Parathyroid adenoma (tissue), 2 donors: ENCODE results near the gene DNAH10.
A peak's percentile ranks its signal among the peaks of the same experiment; 100 is the strongest.

Experiments used
- H2AFZ ChIP-seq: fragments of 300-600 bp; sonication (generic); one replicate; pipeline ENCODE4 v1.7.0; 2017; ENCODE audit warnings: antibody characterized with exemption, mild to moderate bottlenecking
- H3K27ac ChIP-seq: fragments of 300-600 bp; sonication (generic); one replicate; pipeline ENCODE4 v1.7.0; 2017
- H3K27me3 ChIP-seq: fragments of 300-600 bp; sonication (generic); one replicate; pipeline ENCODE4 v1.7.0; 2017; ENCODE audit warnings: low read length; ENCODE audit not compliant: control insufficient read depth, insufficient read depth
- H3K36me3 ChIP-seq: fragments of 300-600 bp; sonication (generic); one replicate; pipeline ENCODE4 v1.7.0; 2017; ENCODE audit warnings: low read length; ENCODE audit not compliant: control insufficient read depth, insufficient read depth
- H3K4me1 ChIP-seq: fragments of 300-600 bp; sonication (generic); one replicate; pipeline ENCODE4 v1.7.0; 2017; ENCODE audit warnings: control low read depth
- H3K4me2 ChIP-seq: fragments of 300-600 bp; sonication (generic); one replicate; pipeline ENCODE4 v1.7.0; 2017; ENCODE audit warnings: low read length
- H3K4me3 ChIP-seq: fragments of 300-600 bp; sonication (generic); one replicate; pipeline ENCODE4 v1.7.0; 2017; ENCODE audit warnings: low read depth, low read length
- H3K79me2 ChIP-seq: fragments of 300-600 bp; sonication (generic); one replicate; pipeline ENCODE4 v1.7.0; 2017; ENCODE audit warnings: control low read depth
- H3K9ac ChIP-seq: fragments of 300-600 bp; sonication (generic); one replicate; pipeline ENCODE4 v1.7.0; 2017; ENCODE audit warnings: mild to moderate bottlenecking
- H3K9me3 ChIP-seq: fragments of 300-600 bp; sonication (generic); one replicate; pipeline ENCODE4 v1.7.0; 2017; ENCODE audit warnings: low read length; ENCODE audit not compliant: control insufficient read depth
- TF ChIP-seq, protein P1 (sequence below): fragments of 300-600 bp; sonication (generic); IDR thresholded peaks from one replicate; pipeline ENCODE4 v1.7.0; 2017; ENCODE audit warnings: antibody characterized with exemption, mild to moderate bottlenecking
- donor health status: primary hyperparathyroidism.

Gene DNAH10

DNA sequence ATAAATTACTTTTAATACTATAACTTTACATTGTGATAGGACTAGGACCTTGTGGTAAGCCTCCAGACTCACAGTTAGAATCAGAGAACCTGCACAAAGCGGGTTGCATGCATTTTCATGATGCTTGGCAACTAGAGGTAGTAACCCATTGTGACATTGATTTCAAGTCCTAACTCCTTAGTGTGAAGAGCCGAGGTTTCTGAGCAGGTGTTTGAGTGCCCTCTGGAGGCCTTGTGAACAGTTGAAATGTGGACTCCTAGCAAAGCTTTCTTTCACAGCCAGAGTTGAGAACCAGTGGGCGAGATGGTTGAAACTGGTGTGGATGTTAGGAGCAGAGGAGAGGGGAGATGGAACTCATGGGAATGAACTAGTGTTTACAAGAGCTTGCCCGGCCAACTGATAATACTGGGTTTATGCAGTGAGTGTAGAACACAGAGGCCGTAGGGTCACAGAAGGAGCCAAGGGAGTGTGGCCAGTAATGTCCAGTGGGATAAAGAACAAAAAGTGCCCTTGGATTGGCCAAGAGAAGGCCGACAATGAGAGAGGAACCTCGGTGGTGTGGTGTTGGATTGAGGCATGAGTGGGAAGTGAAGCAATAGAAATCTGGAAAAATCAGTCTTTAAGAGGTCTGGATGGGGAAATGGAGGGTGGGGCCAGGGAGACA is 221.9 kb downstream of the DNAH10 start:
- no peaks in the 10 kb centered on the region for H3K27me3 ChIP-seq
- H3K9me3 ChIP-seq, result no peaks in the 10 kb centered on the region
- no peak overlapping the region for H3K9ac ChIP-seq
- TF ChIP-seq, protein P1, sequence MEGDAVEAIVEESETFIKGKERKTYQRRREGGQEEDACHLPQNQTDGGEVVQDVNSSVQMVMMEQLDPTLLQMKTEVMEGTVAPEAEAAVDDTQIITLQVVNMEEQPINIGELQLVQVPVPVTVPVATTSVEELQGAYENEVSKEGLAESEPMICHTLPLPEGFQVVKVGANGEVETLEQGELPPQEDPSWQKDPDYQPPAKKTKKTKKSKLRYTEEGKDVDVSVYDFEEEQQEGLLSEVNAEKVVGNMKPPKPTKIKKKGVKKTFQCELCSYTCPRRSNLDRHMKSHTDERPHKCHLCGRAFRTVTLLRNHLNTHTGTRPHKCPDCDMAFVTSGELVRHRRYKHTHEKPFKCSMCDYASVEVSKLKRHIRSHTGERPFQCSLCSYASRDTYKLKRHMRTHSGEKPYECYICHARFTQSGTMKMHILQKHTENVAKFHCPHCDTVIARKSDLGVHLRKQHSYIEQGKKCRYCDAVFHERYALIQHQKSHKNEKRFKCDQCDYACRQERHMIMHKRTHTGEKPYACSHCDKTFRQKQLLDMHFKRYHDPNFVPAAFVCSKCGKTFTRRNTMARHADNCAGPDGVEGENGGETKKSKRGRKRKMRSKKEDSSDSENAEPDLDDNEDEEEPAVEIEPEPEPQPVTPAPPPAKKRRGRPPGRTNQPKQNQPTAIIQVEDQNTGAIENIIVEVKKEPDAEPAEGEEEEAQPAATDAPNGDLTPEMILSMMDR, result peak; percentile 67
- no peaks in the 10 kb centered on the region for H3K36me3 ChIP-seq
- no peak overlapping the region for H2AFZ ChIP-seq
- H3K4me3 ChIP-seq, result no peak overlapping the region
- H3K27ac ChIP-seq, result no peak overlapping the region
- peaks cover 66% of the 10 kb centered on the region for H3K79me2 ChIP-seq
- H3K4me2 ChIP-seq, result no peak overlapping the region
- H3K4me1 ChIP-seq, result peaks cover 11% of the 10 kb centered on the region

DNA sequence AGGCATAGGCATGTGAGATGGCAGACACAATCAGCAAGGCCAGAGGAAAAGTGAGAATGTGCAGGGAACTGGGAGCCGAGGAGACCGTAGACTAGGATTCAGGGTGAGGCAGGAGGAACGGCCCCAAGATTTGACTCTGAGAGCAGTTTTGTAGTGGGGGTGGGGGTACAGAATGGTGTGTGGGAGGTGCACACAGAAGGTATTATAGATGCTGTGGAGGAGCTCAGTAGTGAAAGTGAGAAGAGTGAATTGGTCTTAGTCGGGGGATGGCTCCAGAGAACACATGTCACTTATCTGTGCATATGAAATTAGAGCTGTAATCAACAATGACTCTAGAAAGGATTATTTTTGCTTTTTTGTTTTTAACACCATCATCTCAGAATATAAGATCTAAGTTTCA is 222.8 kb downstream of the DNAH10 start:
- H3K4me1 ChIP-seq, result peaks cover 11% of the 10 kb centered on the region
- H2AFZ ChIP-seq, result no peak overlapping the region
- H3K9ac ChIP-seq, result no peak overlapping the region
- H3K27me3 ChIP-seq, result no peaks in the 10 kb centered on the region
- peaks cover 73% of the 10 kb centered on the region for H3K79me2 ChIP-seq
- no peak overlapping the region for H3K27ac ChIP-seq
- H3K4me2 ChIP-seq, result no peak overlapping the region
- no peaks in the 10 kb centered on the region for H3K9me3 ChIP-seq
- H3K36me3 ChIP-seq, result no peaks in the 10 kb centered on the region
- no peak overlapping the region for H3K4me3 ChIP-seq
- TF ChIP-seq, protein P1, result no peak
